Fibroblast of lung (primary cell): ENCODE measurements around the gene OSBPL7. TPM values are rescaled to one million over a fixed set of nuclear protein-coding genes. Genes with fewer than 3 reads are reported as not detected.

Experiments used
- DNase-seq, 2 donors: peaks; one replicate each; pipeline versions ENCODE4 v3.0.0 to v3.0.0-alpha.2; 2010; ENCODE audit warnings: low read depth in 2 of 2
- H2AFZ ChIP-seq: 2 replicates; pipeline ENCODE4 v1.5.1; 2012; ENCODE audit warnings: low read length, control low read depth, inconsistent platforms
- H3K27ac ChIP-seq: 2 replicates; pipeline ENCODE4 v1.5.1; 2011; ENCODE audit warnings: low read length, control low read depth; ENCODE audit not compliant: insufficient read depth
- H3K27me3 ChIP-seq: 2 replicates; pipeline ENCODE4 v1.5.1; 2011; ENCODE audit warnings: mild to moderate bottlenecking, low read length; ENCODE audit not compliant: control insufficient read depth, insufficient read depth
- H3K36me3 ChIP-seq: 2 replicates; pipeline ENCODE4 v1.5.1; 2011; ENCODE audit warnings: low read length; ENCODE audit not compliant: control insufficient read depth, insufficient read depth
- H3K4me1 ChIP-seq: 2 replicates; pipeline ENCODE4 v1.5.1; 2011; ENCODE audit warnings: low read length; ENCODE audit not compliant: control insufficient read depth, insufficient read depth; ENCODE audit errors: extremely low read depth
- H3K4me2 ChIP-seq: 2 replicates; pipeline ENCODE4 v1.5.1; 2011; ENCODE audit warnings: low read length, control low read depth; ENCODE audit not compliant: insufficient read depth; ENCODE audit errors: extremely low read depth
- H3K4me3 ChIP-seq, 4 experiments: fragments of 200-600 bp in 1 of 4; sonication (generic) in 1 of 4; replicated peaks in 1 of 4; 2 replicates each; pipeline ENCODE4 v1.5.1; 2011 to 2016; ENCODE audit warnings: low read length in 4 of 4, low read depth in 3 of 4, mild to moderate bottlenecking in 3 of 4, control low read depth in 2 of 4, inconsistent platforms in 1 of 4, mixed read lengths in 1 of 4; ENCODE audit not compliant: insufficient read depth in 1 of 4; ENCODE audit errors: control extremely low read depth in 1 of 4
- H3K79me2 ChIP-seq: 2 replicates; pipeline ENCODE4 v1.5.1; 2012; ENCODE audit warnings: mild to moderate bottlenecking, low read length, inconsistent platforms; ENCODE audit not compliant: control insufficient read depth, insufficient read depth
- H3K9ac ChIP-seq: 2 replicates; pipeline ENCODE4 v1.5.1; 2011; ENCODE audit warnings: mild to moderate bottlenecking, low read length, control low read depth; ENCODE audit not compliant: insufficient read depth
- H3K9me3 ChIP-seq: 2 replicates; pipeline ENCODE4 v1.5.1; 2012; ENCODE audit warnings: low read depth, low read length; ENCODE audit not compliant: control insufficient read depth, insufficient read depth
- H4K20me1 ChIP-seq: 2 replicates; pipeline ENCODE4 v1.5.1; 2011; ENCODE audit warnings: low read length; ENCODE audit not compliant: control insufficient read depth, insufficient read depth; ENCODE audit errors: extremely low read depth
- EZH2 ChIP-seq: IDR thresholded peaks from 2 replicates; pipeline ENCODE4 v1.5.1; 2012; ENCODE audit warnings: low read length, control low read depth, mild to moderate bottlenecking; ENCODE audit errors: missing control alignments
- polyA plus RNA-seq, 2 donors: library from polyadenylated mRNA; depleted of rRNA in 1 of 2; stranded (reverse) in 1 of 2; unstranded in 1 of 2; fragments of >200 nt; gene quantifications; 2 replicates each; pipeline ENCODE4 v1.2.1, GENCODE V29; 2011 to 2012; ENCODE audit warnings: missing spikeins in 1 of 2
- total RNA-seq: library from RNA; depleted of rRNA; stranded (reverse); fragments of >200 nt; gene quantifications from 2 replicates; pipeline ENCODE4 v1.2.1, GENCODE V29; 2014
- TF ChIP-seq, protein P1 (sequence below), 2 donors: IDR thresholded peaks in 1 of 2; conservative IDR thresholded peaks in 1 of 2; 1 replicate in 1 of 2; 2 replicates in 1 of 2; pipeline ENCODE4 v1.5.1; 2011 to 2012; ENCODE audit warnings: low read length in 2 of 2, control low read depth in 1 of 2, inconsistent platforms in 1 of 2, low read depth in 1 of 2, mild to moderate bottlenecking in 1 of 2

The OSBPL7 gene
- total and polyA plus RNA-seq, 2 donors (not counting 1 experiment from before 2014, with no cell fraction given): 2.1 to 7.1 TPM

DNA sequence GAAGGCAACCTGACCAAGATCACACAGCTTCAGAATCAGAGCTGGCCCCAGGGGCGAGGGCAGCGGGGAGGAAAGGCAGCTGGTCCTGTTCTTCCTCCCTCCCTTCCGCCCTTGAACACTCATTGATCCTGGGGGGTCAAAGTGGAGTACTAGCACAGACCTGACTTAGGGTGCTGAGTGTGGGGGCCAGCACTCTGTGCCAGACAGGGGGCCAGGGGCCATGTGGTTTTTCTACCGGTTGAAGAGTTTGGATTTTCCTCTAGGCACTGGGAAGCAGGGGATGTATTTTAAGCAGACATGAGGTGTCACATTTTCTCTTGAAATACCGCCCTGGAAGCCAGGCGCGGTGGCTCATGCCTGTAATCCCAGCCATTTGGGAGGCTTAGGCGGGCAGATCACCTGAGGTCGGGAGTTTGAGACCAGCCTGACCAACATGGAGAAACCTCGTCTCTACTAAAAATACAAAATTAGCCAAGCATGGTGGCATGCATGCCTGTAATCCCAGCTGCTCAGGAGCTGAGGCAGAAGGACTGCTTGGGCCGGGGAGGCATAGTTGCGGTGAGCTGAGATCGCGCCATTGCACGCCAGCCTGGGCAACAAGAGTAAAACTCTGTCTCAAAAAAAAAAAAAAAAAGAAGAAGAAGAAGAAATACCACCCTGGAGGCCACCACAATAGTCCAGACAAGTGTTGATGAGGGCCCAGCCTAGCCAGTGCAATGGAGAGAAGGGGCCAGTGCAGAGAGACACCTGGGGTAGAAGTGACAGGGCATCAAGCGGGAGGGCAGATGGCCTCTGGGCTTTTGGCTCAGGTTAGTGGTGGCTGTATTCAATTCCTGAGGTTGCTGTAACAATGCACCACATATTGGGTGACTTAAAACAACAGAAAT is 15.3 kb downstream of the OSBPL7 start:
- Histone ChIP-seq H4K20me1 (no peaks in the 10 kb centered on the region), H3K4me2 (no peak overlapping the region), H3K9ac (no peak overlapping the region), H3K27ac (no peak overlapping the region), H3K4me3 (no peak overlapping the region), H3K79me2 (no peaks in the 10 kb centered on the region), H3K9me3 (no peaks in the 10 kb centered on the region), H3K4me1 (peaks cover 4% of the 10 kb centered on the region), H3K36me3 (peaks cover 5% of the 10 kb centered on the region), H3K27me3 (peaks cover 24% of the 10 kb centered on the region), H2AFZ (no peak overlapping the region)
- DNase-seq: no peak
- TF ChIP-seq, protein P1, sequence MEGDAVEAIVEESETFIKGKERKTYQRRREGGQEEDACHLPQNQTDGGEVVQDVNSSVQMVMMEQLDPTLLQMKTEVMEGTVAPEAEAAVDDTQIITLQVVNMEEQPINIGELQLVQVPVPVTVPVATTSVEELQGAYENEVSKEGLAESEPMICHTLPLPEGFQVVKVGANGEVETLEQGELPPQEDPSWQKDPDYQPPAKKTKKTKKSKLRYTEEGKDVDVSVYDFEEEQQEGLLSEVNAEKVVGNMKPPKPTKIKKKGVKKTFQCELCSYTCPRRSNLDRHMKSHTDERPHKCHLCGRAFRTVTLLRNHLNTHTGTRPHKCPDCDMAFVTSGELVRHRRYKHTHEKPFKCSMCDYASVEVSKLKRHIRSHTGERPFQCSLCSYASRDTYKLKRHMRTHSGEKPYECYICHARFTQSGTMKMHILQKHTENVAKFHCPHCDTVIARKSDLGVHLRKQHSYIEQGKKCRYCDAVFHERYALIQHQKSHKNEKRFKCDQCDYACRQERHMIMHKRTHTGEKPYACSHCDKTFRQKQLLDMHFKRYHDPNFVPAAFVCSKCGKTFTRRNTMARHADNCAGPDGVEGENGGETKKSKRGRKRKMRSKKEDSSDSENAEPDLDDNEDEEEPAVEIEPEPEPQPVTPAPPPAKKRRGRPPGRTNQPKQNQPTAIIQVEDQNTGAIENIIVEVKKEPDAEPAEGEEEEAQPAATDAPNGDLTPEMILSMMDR (conservative IDR thresholded peaks at IDR 0.05 in 1 of 2, IDR thresholded peaks at IDR 0.05 in 1 of 2; ENCODE audit: low read depth in 1 of 2, low read length in 2 of 2): no peak
- TF ChIP-seq EZH2: no peak

DNA sequence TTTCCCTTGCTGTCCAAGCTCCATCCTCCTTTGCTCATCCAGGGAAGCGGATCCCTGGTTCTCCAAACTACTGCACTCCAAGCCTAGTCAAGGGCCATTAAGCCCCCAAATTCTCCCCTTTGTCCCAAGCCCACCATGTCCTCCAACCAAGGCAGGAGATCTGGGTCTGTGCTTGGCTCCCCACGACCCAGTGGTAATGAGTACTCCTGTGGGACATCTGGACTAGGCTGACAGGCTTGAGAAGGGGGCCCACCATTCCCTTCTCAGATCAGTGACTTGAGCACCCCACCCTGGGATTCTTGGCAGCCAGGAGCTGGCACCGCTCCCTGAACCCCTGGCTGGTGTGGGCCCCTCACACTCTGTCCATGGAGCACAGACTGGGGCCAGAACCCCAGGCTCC is 17.1 kb downstream of the OSBPL7 start:
- no peak overlapping the region for H2AFZ ChIP-seq
- H3K9me3 ChIP-seq: no peaks in the 10 kb centered on the region
- no peak overlapping the region for H3K4me3 ChIP-seq
- H4K20me1 ChIP-seq: no peaks in the 10 kb centered on the region
- peaks cover 23% of the 10 kb centered on the region for H3K27me3 ChIP-seq
- no peaks in the 10 kb centered on the region for H3K79me2 ChIP-seq
- peaks cover 5% of the 10 kb centered on the region for H3K36me3 ChIP-seq
- H3K4me1 ChIP-seq: no peaks in the 10 kb centered on the region
- no peak overlapping the region for H3K9ac ChIP-seq
- H3K27ac ChIP-seq: no peak overlapping the region
- TF ChIP-seq, protein P1 (conservative IDR thresholded peaks at IDR 0.05 in 1 of 2, IDR thresholded peaks at IDR 0.05 in 1 of 2; ENCODE audit: low read depth in 1 of 2, low read length in 2 of 2): no peak
- TF ChIP-seq EZH2: no peak
- DNase-seq: no peak
- H3K4me2 ChIP-seq: no peak overlapping the region

DNA sequence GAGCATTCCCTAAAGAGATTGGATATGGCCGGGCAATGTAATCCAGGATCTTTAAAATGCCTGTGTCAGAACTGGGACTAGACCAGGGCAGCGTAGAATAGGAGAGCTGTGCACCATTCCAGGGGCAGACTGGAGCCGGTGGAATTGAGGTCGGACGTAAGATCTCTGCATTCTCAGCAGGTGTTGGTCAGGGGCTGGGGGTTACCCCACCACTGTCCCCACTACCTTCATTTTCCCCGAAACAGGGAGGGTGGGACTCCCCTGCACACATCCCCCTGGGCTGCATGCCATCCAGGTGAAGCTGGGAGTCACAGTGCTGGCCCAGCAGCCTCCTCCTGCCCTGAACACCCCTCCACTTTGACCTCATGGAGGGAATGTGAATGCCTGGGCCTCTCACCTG is 17.8 kb downstream of the OSBPL7 start:
- no peak for TF ChIP-seq EZH2
- TF ChIP-seq, protein P1 (conservative IDR thresholded peaks at IDR 0.05 in 1 of 2, IDR thresholded peaks at IDR 0.05 in 1 of 2; ENCODE audit: low read depth in 1 of 2, low read length in 2 of 2): no peak
- H3K4me1 ChIP-seq: no peaks in the 10 kb centered on the region
- DNase-seq: no peak
- H3K36me3 ChIP-seq: peaks cover 2% of the 10 kb centered on the region
- H4K20me1 ChIP-seq: no peaks in the 10 kb centered on the region
- no peak overlapping the region for H3K27ac ChIP-seq
- H3K79me2 ChIP-seq: no peaks in the 10 kb centered on the region
- H3K9me3 ChIP-seq: no peaks in the 10 kb centered on the region
- H3K9ac ChIP-seq: no peak overlapping the region
- H3K4me2 ChIP-seq: no peak overlapping the region
- no peak overlapping the region for H2AFZ ChIP-seq
- H3K4me3 ChIP-seq: no peak overlapping the region
- peaks cover 23% of the 10 kb centered on the region for H3K27me3 ChIP-seq
